Measurements from ENCODE around the gene ENOX1. TPM values are rescaled to one million over a fixed set of nuclear protein-coding genes. Genes with fewer than 3 reads are reported as not detected.

ENOX1 gene
- polyA plus RNA-seq, 1 donor (not counting 4 experiments of a cell fraction or from before 2014, with no cell fraction given) = 1.1 TPM

GRCh38 chr13:43433691-43434141, 353.1 kb downstream of the ENOX1 start:
- DNase-seq (ENCODE audit: low read depth, low spot score) (no peak), FAIRE-seq (no peak)
- dilution Hi-C loops (cut with MboI; ENCODE audit: extremely low pct_ligation_motif_present, low sequenced_read_pairs) = no loop called here
- H3K36me3 ChIP-seq (ENCODE audit: control insufficient read depth in 2 of 2, extremely low read depth in 1 of 2, insufficient read depth in 2 of 2, low read length in 2 of 2) = no peaks in the 10 kb centered on the region
- H4K20me1 ChIP-seq (ENCODE audit: control insufficient read depth, extremely low read depth, insufficient read depth, low read length) = no peaks in the 10 kb centered on the region
- no peak overlapping the region for H3K27ac ChIP-seq (ENCODE audit: control insufficient read depth, insufficient read depth, low read length)
- no peaks in the 10 kb centered on the region for H3K9me3 ChIP-seq (ENCODE audit: control insufficient read depth, low read depth, low read length)
- no peaks in the 10 kb centered on the region for H3K9me1 ChIP-seq (ENCODE audit: control insufficient read depth, extremely low read depth, insufficient read depth, low read length)
- no peaks in the 10 kb centered on the region for H3K27me3 ChIP-seq (ENCODE audit: control insufficient read depth, extremely low read depth, insufficient read depth, low read length)
- H3K4me1 ChIP-seq (ENCODE audit: control insufficient read depth, extremely low read depth, insufficient read depth, low read length) = no peaks in the 10 kb centered on the region
- TF ChIP-seq EZH2 (IDR thresholded peaks at IDR 0.05; ENCODE audit: low read length) = no peak
- TF ChIP-seq, protein P1, sequence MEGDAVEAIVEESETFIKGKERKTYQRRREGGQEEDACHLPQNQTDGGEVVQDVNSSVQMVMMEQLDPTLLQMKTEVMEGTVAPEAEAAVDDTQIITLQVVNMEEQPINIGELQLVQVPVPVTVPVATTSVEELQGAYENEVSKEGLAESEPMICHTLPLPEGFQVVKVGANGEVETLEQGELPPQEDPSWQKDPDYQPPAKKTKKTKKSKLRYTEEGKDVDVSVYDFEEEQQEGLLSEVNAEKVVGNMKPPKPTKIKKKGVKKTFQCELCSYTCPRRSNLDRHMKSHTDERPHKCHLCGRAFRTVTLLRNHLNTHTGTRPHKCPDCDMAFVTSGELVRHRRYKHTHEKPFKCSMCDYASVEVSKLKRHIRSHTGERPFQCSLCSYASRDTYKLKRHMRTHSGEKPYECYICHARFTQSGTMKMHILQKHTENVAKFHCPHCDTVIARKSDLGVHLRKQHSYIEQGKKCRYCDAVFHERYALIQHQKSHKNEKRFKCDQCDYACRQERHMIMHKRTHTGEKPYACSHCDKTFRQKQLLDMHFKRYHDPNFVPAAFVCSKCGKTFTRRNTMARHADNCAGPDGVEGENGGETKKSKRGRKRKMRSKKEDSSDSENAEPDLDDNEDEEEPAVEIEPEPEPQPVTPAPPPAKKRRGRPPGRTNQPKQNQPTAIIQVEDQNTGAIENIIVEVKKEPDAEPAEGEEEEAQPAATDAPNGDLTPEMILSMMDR (optimal IDR thresholded peaks at IDR 0.05 in 1 of 3, IDR thresholded peaks at IDR 0.05 in 1 of 3, conservative IDR thresholded peaks at IDR 0.05 in 1 of 3; ENCODE audit: extremely low read depth in 1 of 3, insufficient read depth in 2 of 3, low read length in 3 of 3) = no peak
- no peak overlapping the region for H3K4me2 ChIP-seq (ENCODE audit: control insufficient read depth, extremely low read depth, insufficient read depth, low read depth, low read length)
- no peak overlapping the region for H3K9ac ChIP-seq (ENCODE audit: control insufficient read depth, extremely low read depth, insufficient read depth, low read length)
- no peak overlapping the region for H2AFZ ChIP-seq (ENCODE audit: control insufficient read depth, low read length)
- no peak overlapping the region for H3K4me3 ChIP-seq (ENCODE audit: control insufficient read depth in 2 of 3, extremely low read depth in 1 of 3, insufficient read depth in 2 of 3, low read depth in 1 of 3, low read length in 3 of 3)
- H3K79me2 ChIP-seq (ENCODE audit: control insufficient read depth, insufficient read depth, low read length) = no peaks in the 10 kb centered on the region

DNA sequence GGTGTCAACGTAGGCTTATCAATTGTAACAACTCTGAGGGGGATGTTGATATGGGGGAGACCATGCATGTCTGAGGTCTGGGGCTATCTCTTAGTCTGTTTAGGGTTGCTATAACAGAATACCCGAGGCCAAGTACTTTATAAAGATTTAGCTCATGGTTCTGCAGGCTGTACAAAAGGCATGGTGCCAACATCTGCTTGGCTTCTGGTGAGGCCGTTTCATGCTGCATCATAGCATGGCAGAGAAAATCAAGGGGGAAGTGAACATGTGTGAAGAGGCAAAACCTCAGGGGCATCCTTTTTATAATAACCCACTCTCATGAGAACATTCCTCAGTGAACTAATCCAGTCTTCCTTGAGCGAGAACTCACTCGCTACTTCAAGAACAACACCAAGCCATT, 353.8 kb downstream of the ENOX1 start:
- no peak overlapping the region for H2AFZ ChIP-seq (ENCODE audit: control insufficient read depth, low read length)
- no peaks in the 10 kb centered on the region for H3K79me2 ChIP-seq (ENCODE audit: control insufficient read depth, insufficient read depth, low read length)
- H3K27me3 ChIP-seq (ENCODE audit: control insufficient read depth, extremely low read depth, insufficient read depth, low read length) = no peaks in the 10 kb centered on the region
- H3K4me2 ChIP-seq (ENCODE audit: control insufficient read depth, extremely low read depth, insufficient read depth, low read depth, low read length) = no peak overlapping the region
- no peaks in the 10 kb centered on the region for H3K9me3 ChIP-seq (ENCODE audit: control insufficient read depth, low read depth, low read length)
- no peak overlapping the region for H3K4me3 ChIP-seq (ENCODE audit: control insufficient read depth in 2 of 3, extremely low read depth in 1 of 3, insufficient read depth in 2 of 3, low read depth in 1 of 3, low read length in 3 of 3)
- H3K4me1 ChIP-seq (ENCODE audit: control insufficient read depth, extremely low read depth, insufficient read depth, low read length) = no peaks in the 10 kb centered on the region
- no peak for FAIRE-seq
- H4K20me1 ChIP-seq (ENCODE audit: control insufficient read depth, extremely low read depth, insufficient read depth, low read length) = no peaks in the 10 kb centered on the region
- dilution Hi-C loops (cut with MboI; ENCODE audit: extremely low pct_ligation_motif_present, low sequenced_read_pairs) = no loop called here
- no peak overlapping the region for H3K27ac ChIP-seq (ENCODE audit: control insufficient read depth, insufficient read depth, low read length)
- H3K9ac ChIP-seq (ENCODE audit: control insufficient read depth, extremely low read depth, insufficient read depth, low read length) = no peak overlapping the region
- no peaks in the 10 kb centered on the region for H3K9me1 ChIP-seq (ENCODE audit: control insufficient read depth, extremely low read depth, insufficient read depth, low read length)
- H3K36me3 ChIP-seq (ENCODE audit: control insufficient read depth in 2 of 2, extremely low read depth in 1 of 2, insufficient read depth in 2 of 2, low read length in 2 of 2) = no peaks in the 10 kb centered on the region
- no peak for DNase-seq (ENCODE audit: low read depth, low spot score)
- TF ChIP-seq, protein P1 (optimal IDR thresholded peaks at IDR 0.05 in 1 of 3, IDR thresholded peaks at IDR 0.05 in 1 of 3, conservative IDR thresholded peaks at IDR 0.05 in 1 of 3; ENCODE audit: extremely low read depth in 1 of 3, insufficient read depth in 2 of 3, low read length in 3 of 3) = no peak
- no peak for TF ChIP-seq EZH2 (IDR thresholded peaks at IDR 0.05; ENCODE audit: low read length)

Data from keratinocyte (primary cell).